Activated gamma-delta T cell treated with anti-CD3 and anti-CD28 coated beads, Interleukin-2, amount 50 U/mL, for 16 hours (primary cell): ENCODE results near the gene ADORA2A.

Source experiments
- DNase-seq: peaks from one replicate; pipeline ENCODE4 v3.0.0-alpha.2; 2020; ENCODE audit warnings: low read depth

The ADORA2A gene

GRCh38 chr22:24453853-24454252 lies 26.5 kb downstream of the ADORA2A start:
- DNase-seq = no peak

- no peak for DNase-seq
Measured at GRCh38 chr22:24455039-24455438, 27.6 kb downstream of the ADORA2A start.

- no peak for DNase-seq
Measured at GRCh38 chr22:24455751-24456426, 28.5 kb downstream of the ADORA2A start.

GRCh38 chr22:24457894-24458420 lies 30.6 kb downstream of the ADORA2A start:
- no peak for DNase-seq

GRCh38 chr22:24459911-24460310 lies 32.5 kb downstream of the ADORA2A start:
- DNase-seq = no peak

- DNase-seq = no peak
Measured at GRCh38 chr22:24460418-24461089, 33.2 kb downstream of the ADORA2A start.

GRCh38 chr22:24463071-24463760 lies 35.8 kb downstream of the ADORA2A start:
- no peak for DNase-seq

GRCh38 chr22:24465566-24465965 lies 38.2 kb downstream of the ADORA2A start:
- no peak for DNase-seq

GRCh38 chr22:24465975-24466374 lies 38.6 kb downstream of the ADORA2A start:
- no peak for DNase-seq

GRCh38 chr22:24466716-24467328 lies 39.4 kb downstream of the ADORA2A start:
- DNase-seq = no peak

- no peak for DNase-seq
Measured at GRCh38 chr22:24467340-24467739, 39.9 kb downstream of the ADORA2A start.

GRCh38 chr22:24471570-24471969 lies 44.2 kb downstream of the ADORA2A start:
- DNase-seq = no peak

GRCh38 chr22:24473284-24473683 lies 45.9 kb downstream of the ADORA2A start:
- no peak for DNase-seq

GRCh38 chr22:24474221-24474620 lies 46.8 kb downstream of the ADORA2A start:
- DNase-seq = no peak

- no peak for DNase-seq
Measured at GRCh38 chr22:24474649-24475255, 47.4 kb downstream of the ADORA2A start.

GRCh38 chr22:24481641-24482040 lies 54.2 kb downstream of the ADORA2A start:
- DNase-seq = no peak

GRCh38 chr22:24482575-24482974 lies 55.2 kb downstream of the ADORA2A start:
- DNase-seq = no peak

- no peak for DNase-seq
Measured at GRCh38 chr22:24482998-24483397, 55.6 kb downstream of the ADORA2A start.

GRCh38 chr22:24483976-24484545 lies 56.7 kb downstream of the ADORA2A start:
- no peak for DNase-seq

GRCh38 chr22:24485170-24485569 lies 57.8 kb downstream of the ADORA2A start:
- DNase-seq = no peak

GRCh38 chr22:24485608-24486007 lies 58.2 kb downstream of the ADORA2A start:
- no peak for DNase-seq

- no peak for DNase-seq
Measured at GRCh38 chr22:24486501-24486921, 59.1 kb downstream of the ADORA2A start.
